ENCODE measurements around the gene WSB2.

Gene WSB2

DNA sequence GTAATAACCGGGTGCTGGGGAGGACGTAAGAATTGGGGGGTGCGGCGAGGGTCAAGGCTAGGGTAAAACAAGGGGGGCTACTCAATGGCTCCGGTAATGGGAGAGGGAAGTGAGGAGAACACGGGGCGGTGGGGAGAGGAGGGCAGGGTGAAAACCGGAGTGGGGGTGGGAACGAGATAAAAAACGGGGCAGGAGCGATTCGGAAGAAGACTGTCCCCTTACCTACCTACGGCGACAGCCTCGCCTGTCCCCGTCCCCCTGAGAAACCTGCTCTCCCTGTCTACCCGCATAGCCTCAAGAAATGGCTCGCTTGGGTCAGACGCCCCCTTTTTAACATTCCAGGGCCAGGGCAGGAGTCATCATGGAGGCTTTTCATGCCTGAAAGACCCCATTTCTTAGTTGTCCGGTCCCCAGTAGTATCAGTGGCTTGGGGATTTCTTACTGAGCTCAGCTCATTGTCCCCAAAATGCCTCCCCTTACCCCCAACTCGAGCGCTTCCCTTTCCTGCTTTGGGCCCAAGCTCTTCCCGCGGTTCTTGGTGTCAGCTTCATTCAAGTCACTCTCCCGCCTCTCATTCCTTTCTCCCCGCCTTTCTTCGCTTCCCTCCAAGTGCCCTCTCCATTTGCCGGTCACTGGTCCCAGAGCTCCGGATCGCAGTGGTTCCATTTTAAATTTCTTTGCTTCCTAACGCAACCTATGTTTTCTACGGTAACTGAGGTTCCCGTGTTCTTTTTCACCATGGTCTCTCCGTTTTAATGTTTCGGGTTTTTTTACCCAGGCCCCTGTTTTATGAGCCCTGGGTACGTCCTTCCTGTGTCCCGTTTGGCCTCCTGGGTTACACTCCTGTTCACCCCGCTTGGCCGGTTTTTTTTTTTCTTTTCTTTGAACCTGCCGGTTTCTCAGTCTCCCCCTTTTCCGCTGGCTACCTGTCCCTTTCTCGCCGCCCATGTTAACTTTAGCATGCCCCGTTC is 1.2 kb upstream of the WSB2 start:
- in situ Hi-C loops (cut with MboI; ENCODE audit: low sequenced_read_pairs): no loop called here

DNA sequence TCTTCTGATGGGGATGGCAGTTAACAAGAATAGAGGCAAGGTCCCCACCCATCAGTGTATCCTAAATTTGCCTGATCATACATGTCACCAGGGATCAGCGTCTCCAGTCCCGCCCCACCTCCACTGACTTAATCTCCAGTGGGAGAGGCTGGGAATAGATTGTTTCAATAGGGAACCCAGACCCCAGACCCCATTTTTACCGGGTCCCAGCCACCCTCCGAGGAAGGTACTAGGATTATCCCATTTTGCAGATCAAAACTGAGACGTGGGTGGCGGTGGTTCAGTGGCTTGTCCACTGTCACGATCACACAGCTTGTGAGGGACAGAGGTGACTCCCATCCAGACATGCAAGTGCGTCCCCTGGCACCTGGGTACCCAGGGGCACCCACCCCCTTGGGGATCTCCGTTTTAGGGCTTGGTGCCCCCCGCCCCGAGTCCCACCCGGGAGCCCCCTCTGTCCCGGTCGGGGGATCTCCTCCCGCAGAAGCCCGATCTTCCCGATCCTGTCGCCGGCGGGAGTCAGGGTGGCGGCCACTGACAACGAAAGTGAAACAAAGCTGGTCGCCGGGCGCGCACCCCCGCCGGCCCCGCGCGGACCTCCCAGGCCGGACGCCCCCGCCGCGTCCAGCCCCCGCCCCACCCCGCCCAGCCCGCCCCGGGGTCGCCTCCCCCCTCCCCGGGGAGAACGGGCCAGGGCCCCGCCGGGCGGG is 523 bp downstream of the WSB2 start:
- in situ Hi-C loops (cut with MboI; ENCODE audit: low sequenced_read_pairs): no loop called here

- in situ Hi-C loops (cut with MboI; ENCODE audit: low sequenced_read_pairs): no loop called here
Measured at GRCh38 chr12:118059341-118060191, 1.4 kb downstream of the WSB2 start.

- in situ Hi-C loops (cut with MboI; ENCODE audit: low sequenced_read_pairs): no loop called here
Measured at GRCh38 chr12:118058881-118059280, 2.1 kb downstream of the WSB2 start.

- in situ Hi-C loops (cut with MboI; ENCODE audit: low sequenced_read_pairs): no loop called here
Measured at GRCh38 chr12:118058227-118058626, 2.8 kb downstream of the WSB2 start.

DNA sequence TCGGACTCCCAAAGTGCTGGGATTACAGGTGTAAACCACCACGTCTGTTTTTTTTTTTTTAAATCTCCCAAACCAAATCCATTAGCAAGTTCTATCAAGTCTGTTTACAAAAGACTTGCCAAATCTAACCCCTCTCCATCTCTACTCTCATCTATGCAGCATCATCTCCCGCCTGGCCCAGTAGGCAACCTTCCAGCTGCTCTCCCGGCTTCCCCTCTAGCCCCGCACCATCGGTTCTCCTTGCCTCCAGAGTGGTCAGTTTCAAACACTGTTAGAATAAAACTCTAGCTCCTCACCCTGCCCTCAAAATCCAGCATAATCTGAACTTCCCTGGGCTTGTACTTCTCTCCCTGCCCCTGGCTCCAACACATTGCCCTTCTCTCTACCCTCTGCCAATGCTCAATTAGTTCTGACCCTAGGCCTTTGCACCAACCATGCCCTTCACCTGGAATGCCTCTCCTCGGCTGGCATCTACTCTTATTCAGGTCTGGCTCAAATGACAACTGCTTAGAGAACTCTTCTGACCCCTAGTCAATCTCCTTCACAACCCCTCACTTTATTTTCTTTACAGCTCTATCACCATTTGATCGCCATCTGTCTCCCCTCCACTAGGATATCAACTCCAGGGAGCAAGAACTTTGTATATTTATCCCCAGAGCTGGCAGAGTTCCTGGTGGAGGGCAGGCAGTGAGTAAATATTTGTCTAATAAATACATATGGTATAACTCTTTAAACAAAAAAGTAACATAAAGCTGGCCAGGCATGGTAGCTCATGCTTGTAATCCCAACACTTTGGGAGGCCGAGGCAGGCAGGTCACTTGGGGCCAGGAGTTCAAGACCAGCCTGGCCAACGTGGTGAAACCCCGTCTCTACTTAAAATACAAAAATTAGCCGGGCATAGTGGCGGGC is 4.9 kb downstream of the WSB2 start:
- in situ Hi-C loops (cut with MboI; ENCODE audit: low sequenced_read_pairs): no loop called here

- in situ Hi-C loops (cut with MboI; ENCODE audit: low sequenced_read_pairs): no loop called here
Measured at GRCh38 chr12:118055144-118055557, 5.8 kb downstream of the WSB2 start.

GRCh38 chr12:118053071-118053985 is 7.7 kb downstream of the WSB2 start:
- in situ Hi-C loops (cut with MboI; ENCODE audit: low sequenced_read_pairs): no loop called here

DNA sequence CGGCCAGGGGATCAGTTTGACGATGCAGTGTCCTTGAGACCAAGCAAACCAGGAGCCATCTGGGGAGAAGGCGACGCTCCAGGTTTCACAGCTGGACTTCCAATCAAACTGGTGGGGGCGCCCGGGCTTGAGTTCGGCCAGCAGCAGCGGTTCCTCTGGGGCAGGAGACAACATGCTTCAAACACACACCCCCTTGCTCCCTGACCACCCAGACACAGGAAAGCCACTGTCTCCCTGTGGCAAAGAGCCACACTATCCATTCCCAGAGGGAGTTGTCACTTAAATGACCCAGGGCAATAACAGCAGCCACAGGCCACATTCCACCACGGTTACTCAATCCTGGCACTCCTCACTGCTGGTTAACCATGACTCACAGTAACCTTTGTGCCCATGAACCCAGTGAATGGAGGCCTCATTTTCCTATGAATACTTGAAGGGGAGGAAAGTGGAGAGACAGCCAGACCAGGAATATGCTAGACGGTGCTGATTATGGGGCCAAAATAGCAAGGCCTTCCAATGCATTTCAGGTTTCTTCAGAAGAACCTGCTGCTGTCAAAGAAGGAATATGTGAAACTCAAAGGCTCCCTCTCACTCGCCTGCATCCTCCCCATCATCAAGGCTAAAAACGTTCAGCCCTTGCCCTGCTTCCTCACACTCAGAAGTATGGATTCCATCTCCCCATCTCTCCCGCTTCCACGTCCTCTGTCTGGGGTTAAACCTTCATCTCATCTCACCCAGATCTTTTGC is 8.5 kb downstream of the WSB2 start:
- in situ Hi-C loops (cut with MboI; ENCODE audit: low sequenced_read_pairs): no loop called here

GRCh38 chr12:118050972-118051910 is 9.7 kb downstream of the WSB2 start:
- in situ Hi-C loops (cut with MboI; ENCODE audit: low sequenced_read_pairs): no loop called here

DNA sequence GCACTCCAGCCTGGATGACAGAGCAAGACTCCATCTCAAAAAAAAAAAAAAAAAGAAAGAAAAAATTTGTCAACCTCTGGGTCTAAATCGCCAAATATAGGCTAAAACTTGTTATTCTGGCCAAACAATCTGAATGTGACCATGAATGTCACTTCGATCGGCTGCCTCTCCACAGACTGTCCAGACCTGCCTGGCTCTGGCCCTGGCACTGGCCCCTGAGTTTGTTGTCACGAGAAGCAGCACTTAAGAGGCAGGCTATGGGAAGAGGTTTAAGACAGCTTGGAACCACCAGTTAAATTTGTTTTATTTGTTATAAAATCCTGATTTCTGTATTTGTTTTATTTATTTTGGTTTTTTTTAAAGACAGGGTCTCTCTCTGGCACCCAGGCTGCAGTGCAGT is 14.5 kb downstream of the WSB2 start:
- in situ Hi-C loops (cut with MboI; ENCODE audit: low sequenced_read_pairs): no loop called here

GRCh38 chr12:118044577-118044976 is 16.4 kb downstream of the WSB2 start:
- in situ Hi-C loops (cut with MboI; ENCODE audit: low sequenced_read_pairs): no loop called here

GRCh38 chr12:118044075-118044474 is 16.9 kb downstream of the WSB2 start:
- in situ Hi-C loops (cut with MboI; ENCODE audit: low sequenced_read_pairs): no loop called here

GRCh38 chr12:118042091-118042490 is 18.9 kb downstream of the WSB2 start:
- in situ Hi-C loops (cut with MboI; ENCODE audit: low sequenced_read_pairs): no loop called here

DNA sequence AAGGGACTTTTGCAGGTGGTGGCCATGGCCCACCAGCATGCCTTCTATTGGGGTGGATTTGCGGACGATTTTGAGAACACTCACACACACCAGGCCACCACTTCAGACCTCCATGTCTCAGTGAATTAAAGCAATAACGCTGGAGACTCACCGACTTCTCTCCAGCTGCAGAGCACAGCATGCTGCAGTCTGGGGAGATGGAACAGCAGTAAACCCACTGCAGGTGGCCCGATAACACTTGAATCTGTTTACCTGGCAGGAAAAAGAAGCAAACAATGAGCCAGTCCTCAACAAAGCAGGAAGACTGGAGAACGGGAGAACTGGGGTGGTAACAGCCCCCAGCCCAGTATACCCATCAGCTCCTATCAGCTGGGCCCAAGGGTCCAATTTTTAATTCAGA is 22.8 kb downstream of the WSB2 start:
- in situ Hi-C loops (cut with MboI; ENCODE audit: low sequenced_read_pairs): no loop called here

DNA sequence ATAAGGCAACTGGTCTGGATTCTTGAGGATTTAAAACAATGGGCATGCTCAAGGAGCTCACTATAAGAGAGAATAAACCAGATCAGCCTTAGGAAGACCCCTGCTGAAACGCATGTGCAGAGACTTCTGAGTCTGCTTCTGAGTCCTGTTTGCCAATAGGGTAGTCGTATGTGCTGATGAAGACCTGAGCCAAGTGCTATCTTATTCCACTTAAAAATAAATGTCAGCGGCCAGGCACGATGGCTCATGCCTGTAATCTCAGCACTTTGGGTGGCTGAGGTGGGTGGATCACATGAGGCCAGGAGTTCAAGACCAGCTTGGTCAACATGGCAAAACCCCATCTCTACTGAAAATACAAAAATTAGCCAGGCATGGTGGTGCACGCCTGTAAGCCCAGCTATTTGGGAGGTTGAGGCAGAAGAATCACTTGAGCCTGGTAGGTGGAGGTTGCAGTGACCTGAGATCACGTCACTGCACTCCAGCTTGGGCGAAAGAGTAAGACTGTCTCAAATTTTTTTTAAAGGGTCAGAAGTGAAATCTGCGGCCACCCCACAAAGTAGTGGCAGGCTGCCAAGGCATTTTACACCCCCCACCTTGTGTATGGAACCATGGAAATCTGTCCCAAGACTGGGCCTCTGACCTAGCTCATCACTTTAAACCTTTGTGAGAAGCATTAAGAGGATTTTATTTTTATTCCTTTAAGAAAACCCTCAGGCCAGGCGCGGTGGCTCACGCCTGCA is 24.1 kb downstream of the WSB2 start:
- in situ Hi-C loops (cut with MboI; ENCODE audit: low sequenced_read_pairs): no loop called here

Data from hTERT RPE-1 (cell line).